ENCODE data around the gene TECTB. TPM values are rescaled to one million over a fixed set of nuclear protein-coding genes. Genes with fewer than 3 reads are reported as not detected.

Gene TECTB
- total RNA-seq, 1 donor from 2014 or later = not detected

DNA sequence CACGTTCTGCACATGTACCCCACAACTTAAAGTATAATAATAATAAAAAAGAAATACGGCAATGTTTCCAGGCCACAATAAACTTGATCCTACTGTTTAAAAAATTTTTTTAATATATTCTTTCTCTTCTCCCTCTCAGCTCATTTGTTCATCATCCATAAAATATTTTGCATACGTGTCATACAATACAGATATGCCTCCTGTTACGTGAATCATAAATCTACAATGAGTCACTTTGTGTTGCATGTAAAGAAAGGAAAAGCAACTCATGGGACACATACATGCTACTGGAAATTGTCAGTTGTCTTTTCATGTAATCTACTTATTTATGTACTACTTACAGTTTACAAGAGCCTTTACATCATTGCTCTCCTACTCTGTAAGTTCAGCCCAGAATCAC lies 1.1 kb upstream of the TECTB start:
- H3K4me3 Mint-ChIP-seq = no peak overlapping the region
- intact Hi-C loops (cut with micrococcal nuclease) = no loop called here
- no peak for DNase-seq
- H3K27me3 Mint-ChIP-seq = peaks cover 8% of the 10 kb centered on the region
- no peak overlapping the region for H3K27ac Mint-ChIP-seq
- no peaks in the 10 kb centered on the region for H3K9me3 Mint-ChIP-seq
- no peaks in the 10 kb centered on the region for H3K36me3 Mint-ChIP-seq (ENCODE audit: low read depth)
- H3K4me1 Mint-ChIP-seq = no peaks in the 10 kb centered on the region

- Mint-ChIP-seq H3K4me1 (no peaks in the 10 kb centered on the region), H3K27me3 (peaks cover 4% of the 10 kb centered on the region), H3K36me3 (ENCODE audit: low read depth) (no peaks in the 10 kb centered on the region), H3K4me3 (no peak overlapping the region), H3K9me3 (no peaks in the 10 kb centered on the region), H3K27ac (no peak overlapping the region)
- intact Hi-C loops (cut with micrococcal nuclease) = no loop called here
- DNase-seq = no peak
Observed at GRCh38 chr10:112286837-112287818, 3.9 kb downstream of the TECTB start.

- Mint-ChIP-seq H3K27me3 (peaks cover 4% of the 10 kb centered on the region), H3K36me3 (ENCODE audit: low read depth) (no peaks in the 10 kb centered on the region), H3K27ac (no peak overlapping the region), H3K9me3 (no peaks in the 10 kb centered on the region), H3K4me3 (no peak overlapping the region), H3K4me1 (no peaks in the 10 kb centered on the region)
- intact Hi-C loops (cut with micrococcal nuclease) = no loop called here
- DNase-seq = no peak
Observed at GRCh38 chr10:112287844-112288243, 4.6 kb downstream of the TECTB start.

DNA sequence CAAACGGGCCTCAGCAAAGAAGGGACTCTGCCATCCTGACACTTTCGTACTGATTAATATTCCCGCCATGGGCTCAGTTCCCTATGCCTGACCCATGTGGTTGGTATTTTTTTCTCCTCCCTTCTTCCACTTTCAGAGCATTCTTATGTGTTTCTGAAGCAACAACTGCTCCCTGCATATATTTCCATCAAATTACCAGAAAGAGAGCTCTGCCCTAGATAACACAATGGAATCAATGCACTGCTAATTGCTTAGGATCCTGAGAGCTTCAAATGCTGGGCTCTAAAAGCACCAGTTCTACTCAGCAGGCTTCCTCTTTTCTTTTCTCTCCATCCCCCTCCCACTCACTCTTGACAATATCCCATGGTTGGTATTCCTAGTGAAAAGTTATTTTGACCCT lies 5.3 kb downstream of the TECTB start:
- DNase-seq = no peak
- Mint-ChIP-seq H3K27me3 (peaks cover 4% of the 10 kb centered on the region), H3K27ac (no peak overlapping the region), H3K9me3 (no peaks in the 10 kb centered on the region), H3K4me1 (no peaks in the 10 kb centered on the region), H3K4me3 (no peak overlapping the region), H3K36me3 (ENCODE audit: low read depth) (no peaks in the 10 kb centered on the region)
- intact Hi-C loops (cut with micrococcal nuclease) = no loop called here

DNA sequence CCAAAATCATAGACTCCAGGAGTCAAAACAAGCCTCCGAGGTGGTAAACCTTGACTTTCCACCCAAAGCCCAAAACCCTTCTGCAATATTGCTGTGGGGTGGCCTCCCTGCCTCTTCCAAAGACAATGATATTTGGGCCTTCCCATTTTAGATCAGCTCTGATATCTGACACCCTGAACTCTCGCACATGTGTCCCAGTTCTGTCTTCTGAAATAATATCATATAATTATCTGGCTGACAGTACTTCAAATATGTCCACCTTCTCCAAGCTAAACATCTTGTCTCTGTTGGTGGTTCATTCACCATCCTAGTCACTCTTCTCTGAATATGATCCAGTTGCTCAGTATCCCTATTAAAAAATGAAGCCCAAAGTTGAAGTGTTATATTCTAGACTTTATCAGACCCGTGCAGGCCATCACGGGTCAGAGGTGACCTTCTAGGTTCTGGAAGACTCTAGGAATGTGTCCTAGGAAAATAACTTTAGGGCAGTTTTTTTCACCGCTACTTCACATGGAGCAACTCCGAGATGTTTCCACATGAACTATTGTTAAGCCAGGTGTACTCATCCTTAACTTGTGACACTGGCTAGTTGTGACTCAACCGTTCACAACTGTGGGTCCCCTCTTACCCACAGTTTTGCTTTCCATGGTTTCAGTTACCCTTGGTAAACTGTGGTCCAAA lies 6.3 kb downstream of the TECTB start:
- H3K4me1 Mint-ChIP-seq = no peaks in the 10 kb centered on the region
- H3K4me3 Mint-ChIP-seq = no peak overlapping the region
- H3K27ac Mint-ChIP-seq = no peak overlapping the region

DNA sequence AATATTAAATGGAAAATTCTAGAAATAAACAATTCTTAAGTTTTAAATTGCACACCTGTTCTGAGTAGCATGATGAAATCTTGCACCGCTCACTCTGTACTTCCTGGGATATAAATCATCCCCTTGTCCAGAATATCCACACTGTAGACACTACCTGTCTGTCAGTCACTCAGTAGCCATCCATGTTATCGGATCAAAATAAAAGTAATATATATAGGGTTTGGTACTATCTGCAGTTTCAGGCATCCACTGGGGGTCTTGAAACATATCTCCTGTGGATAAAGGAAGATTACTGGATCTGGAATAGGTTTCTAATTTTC lies 6.8 kb downstream of the TECTB start:
- Mint-ChIP-seq H3K36me3 (ENCODE audit: low read depth) (no peaks in the 10 kb centered on the region), H3K9me3 (no peaks in the 10 kb centered on the region), H3K27ac (no peak overlapping the region), H3K4me3 (no peak overlapping the region), H3K27me3 (peaks cover 9% of the 10 kb centered on the region), H3K4me1 (no peaks in the 10 kb centered on the region)
- DNase-seq = no peak
- intact Hi-C loops (cut with micrococcal nuclease) = no loop called here

More for the DNA sequence above, 6.3 kb downstream of the TECTB start:
- DNase-seq = no peak
- intact Hi-C loops (cut with micrococcal nuclease) = no loop called here
- Mint-ChIP-seq H3K27me3 (peaks cover 4% of the 10 kb centered on the region), H3K36me3 (ENCODE audit: low read depth) (no peaks in the 10 kb centered on the region), H3K9me3 (no peaks in the 10 kb centered on the region)

- Mint-ChIP-seq H3K27ac (no peak overlapping the region), H3K4me1 (no peaks in the 10 kb centered on the region), H3K27me3 (peaks cover 5% of the 10 kb centered on the region), H3K36me3 (ENCODE audit: low read depth) (no peaks in the 10 kb centered on the region), H3K4me3 (no peak overlapping the region), H3K9me3 (no peaks in the 10 kb centered on the region)
- intact Hi-C loops (cut with micrococcal nuclease) = no loop called here
- DNase-seq = no peak
Observed at GRCh38 chr10:112294169-112294568, 11.0 kb downstream of the TECTB start.

DNA sequence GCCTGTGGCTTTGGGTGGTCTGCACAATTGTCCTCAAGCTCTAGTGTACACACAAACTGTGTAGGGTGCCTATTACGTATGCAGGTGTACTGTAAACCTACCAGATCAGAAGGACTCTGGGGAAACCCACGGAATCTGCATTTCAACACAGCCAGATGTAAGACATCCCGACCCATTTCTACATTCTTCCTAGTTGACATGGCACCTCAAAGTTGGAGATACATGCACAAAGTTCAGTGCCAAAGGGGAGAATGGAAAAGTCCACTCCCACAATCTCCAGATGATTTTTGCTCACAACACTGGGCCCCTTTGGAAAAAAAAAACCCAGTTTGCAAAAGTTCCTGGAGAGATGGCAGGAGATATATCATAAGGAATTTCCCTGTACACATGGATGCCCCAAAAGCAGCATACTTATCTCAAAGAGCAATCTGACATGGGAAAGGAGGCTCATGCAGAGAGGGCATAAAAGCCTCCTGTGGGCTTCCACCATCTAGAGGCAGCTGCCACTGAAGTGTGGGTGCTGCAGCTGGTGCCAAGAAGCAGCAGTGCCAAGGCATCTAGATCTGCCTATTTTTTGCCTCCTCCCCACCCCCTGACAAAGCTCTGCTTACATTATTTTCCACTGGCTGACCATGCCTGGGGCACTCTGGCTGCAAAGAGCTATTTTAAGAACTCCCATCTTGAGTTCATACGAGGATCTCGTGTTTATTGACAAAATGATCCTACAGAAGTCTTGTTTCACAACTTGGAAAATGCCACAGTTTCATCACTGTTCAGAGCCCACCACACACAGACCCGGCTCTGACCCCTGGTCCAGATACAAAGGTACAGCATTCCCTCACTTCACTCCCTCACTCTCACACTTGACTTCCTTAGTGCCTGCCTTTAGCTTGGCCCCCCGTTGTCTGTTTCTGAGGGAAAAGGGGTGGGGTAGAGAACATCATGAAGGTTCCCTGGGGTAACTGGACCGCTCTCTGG lies 12.9 kb downstream of the TECTB start:
- Mint-ChIP-seq H3K27me3 (peaks cover 5% of the 10 kb centered on the region), H3K4me3 (no peak overlapping the region), H3K27ac (no peak overlapping the region), H3K36me3 (ENCODE audit: low read depth) (no peaks in the 10 kb centered on the region), H3K4me1 (no peaks in the 10 kb centered on the region), H3K9me3 (no peaks in the 10 kb centered on the region)
- no peak for DNase-seq
- intact Hi-C loops (cut with micrococcal nuclease) = no loop called here

- intact Hi-C loops (cut with micrococcal nuclease) = no loop called here
- no peak for DNase-seq
- no peak overlapping the region for H3K4me3 Mint-ChIP-seq
- no peak overlapping the region for H3K27ac Mint-ChIP-seq
- H3K27me3 Mint-ChIP-seq = peaks cover 5% of the 10 kb centered on the region
- H3K36me3 Mint-ChIP-seq (ENCODE audit: low read depth) = no peaks in the 10 kb centered on the region
- H3K4me1 Mint-ChIP-seq = no peaks in the 10 kb centered on the region
- no peaks in the 10 kb centered on the region for H3K9me3 Mint-ChIP-seq
Observed at GRCh38 chr10:112296908-112297331, 13.7 kb downstream of the TECTB start.

- H3K9me3 Mint-ChIP-seq = no peaks in the 10 kb centered on the region
- no peak for DNase-seq
- no peaks in the 10 kb centered on the region for H3K36me3 Mint-ChIP-seq (ENCODE audit: low read depth)
- H3K27ac Mint-ChIP-seq = no peak overlapping the region
- H3K4me1 Mint-ChIP-seq = no peaks in the 10 kb centered on the region
- no peak overlapping the region for H3K4me3 Mint-ChIP-seq
- intact Hi-C loops (cut with micrococcal nuclease) = no loop called here
- peaks cover 11% of the 10 kb centered on the region for H3K27me3 Mint-ChIP-seq
Observed at GRCh38 chr10:112298581-112298980, 15.4 kb downstream of the TECTB start.

GRCh38 chr10:112299456-112299855 lies 16.3 kb downstream of the TECTB start:
- peaks cover 12% of the 10 kb centered on the region for H3K27me3 Mint-ChIP-seq
- no peak overlapping the region for H3K27ac Mint-ChIP-seq
- H3K36me3 Mint-ChIP-seq (ENCODE audit: low read depth) = no peaks in the 10 kb centered on the region
- DNase-seq = no peak
- no peaks in the 10 kb centered on the region for H3K4me1 Mint-ChIP-seq
- no peaks in the 10 kb centered on the region for H3K9me3 Mint-ChIP-seq
- intact Hi-C loops (cut with micrococcal nuclease) = no loop called here
- no peak overlapping the region for H3K4me3 Mint-ChIP-seq

DNA sequence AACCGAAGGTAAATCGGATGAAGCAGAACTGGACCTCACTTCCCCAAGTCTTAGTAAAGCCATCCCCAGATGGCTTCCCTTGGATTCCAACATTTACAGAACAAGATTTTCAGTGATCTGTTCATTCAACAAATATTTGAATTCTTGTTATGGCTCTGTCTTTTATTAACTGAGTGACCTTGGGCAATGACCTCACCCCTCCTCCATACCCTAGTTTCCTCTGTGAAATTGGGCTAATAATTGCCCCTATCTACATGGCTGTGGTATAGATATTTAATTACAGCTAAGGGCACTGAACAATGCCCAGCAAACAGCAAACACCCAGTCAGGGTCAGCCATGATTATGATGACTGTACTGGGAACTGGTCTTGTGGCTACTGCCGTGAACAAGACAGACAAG lies 19.1 kb downstream of the TECTB start:
- Mint-ChIP-seq H3K36me3 (ENCODE audit: low read depth) (no peaks in the 10 kb centered on the region), H3K4me1 (no peaks in the 10 kb centered on the region), H3K27me3 (peaks cover 14% of the 10 kb centered on the region), H3K4me3 (no peak overlapping the region), H3K27ac (no peak overlapping the region), H3K9me3 (no peaks in the 10 kb centered on the region)
- intact Hi-C loops (cut with micrococcal nuclease) = no loop called here
- no peak for DNase-seq

DNA sequence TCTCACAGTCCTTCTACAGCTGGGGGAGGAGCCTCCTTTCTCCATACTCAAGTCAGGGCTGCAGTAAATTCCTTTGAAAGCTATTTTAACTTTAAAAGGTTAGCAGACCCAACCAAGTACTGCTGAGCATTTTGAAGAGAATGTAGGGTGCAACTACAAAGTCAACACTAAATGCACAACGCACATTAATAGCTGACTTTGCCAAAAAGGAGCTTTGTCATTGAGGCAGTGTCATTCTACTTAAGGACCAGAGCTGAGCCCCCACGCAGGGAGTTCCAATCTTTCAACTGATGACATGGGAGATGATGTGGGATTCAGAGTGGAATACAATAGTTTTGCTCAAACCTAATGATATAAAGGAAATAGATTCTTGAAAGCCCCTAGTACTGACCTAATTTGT lies 20.3 kb downstream of the TECTB start:
- no peaks in the 10 kb centered on the region for H3K36me3 Mint-ChIP-seq (ENCODE audit: low read depth)
- no peak overlapping the region for H3K4me3 Mint-ChIP-seq
- no peaks in the 10 kb centered on the region for H3K9me3 Mint-ChIP-seq
- peaks cover 18% of the 10 kb centered on the region for H3K27me3 Mint-ChIP-seq
- DNase-seq = no peak
- intact Hi-C loops (cut with micrococcal nuclease) = no loop called here
- no peaks in the 10 kb centered on the region for H3K4me1 Mint-ChIP-seq
- no peak overlapping the region for H3K27ac Mint-ChIP-seq
